Activated naive CD4-positive, alpha-beta T cell treated with anti-CD3 and anti-CD28 coated beads, Interleukin-2, amount 10 ng/mL, durations not matched to agents 7 days and 5 days (primary cell): Measurements from ENCODE around the gene TBC1D22B.

ENCODE experiments used
- CTCF ChIA-PET: fragments of 350-600 bp; sonication (Branson Sonifier 250); formaldehyde crosslinking; loops from one replicate; lab custom pipeline; 2021; ENCODE audit warnings: antibody characterized with exemption; lab: Charles Lee
- DNase-seq: peaks from one replicate; pipeline ENCODE4 v3.0.0-alpha.2; 2020
- H3K27ac Mint-ChIP-seq: one replicate; pipeline ENCODE4 v1.8.0; 2021; ENCODE audit warnings: mild to moderate bottlenecking, moderate library complexity, mixed read lengths
- H3K27me3 Mint-ChIP-seq: one replicate; pipeline ENCODE4 v1.8.0; 2021; ENCODE audit warnings: mild to moderate bottlenecking, mixed read lengths
- H3K36me3 Mint-ChIP-seq: one replicate; pipeline ENCODE4 v1.8.0; 2021; ENCODE audit warnings: mixed read lengths
- H3K4me1 Mint-ChIP-seq: one replicate; pipeline ENCODE4 v1.8.0; 2021; ENCODE audit warnings: mixed read lengths
- H3K4me3 Mint-ChIP-seq: one replicate; pipeline ENCODE4 v1.8.0; 2021; ENCODE audit warnings: mild to moderate bottlenecking, moderate library complexity, mixed read lengths
- H3K9me3 Mint-ChIP-seq: one replicate; pipeline ENCODE4 v1.8.0; 2021; ENCODE audit warnings: mixed read lengths

Gene TBC1D22B

GRCh38 chr6:37265001-37265400, 7.4 kb downstream of the TBC1D22B start:
- H3K27ac Mint-ChIP-seq, result no peak overlapping the region
- CTCF ChIA-PET, result interaction anchor here (0.9 to 1.0 kb wide), 3 partner anchors 8 to 50 kb away, joined by 3 to 4 read pairs (median 3); no protein-coding TSS in a partner anchor
- no peak overlapping the region for H3K4me3 Mint-ChIP-seq
- no peaks in the 10 kb centered on the region for H3K27me3 Mint-ChIP-seq
- DNase-seq, result no peak
- peaks cover 48% of the 10 kb centered on the region for H3K4me1 Mint-ChIP-seq
- H3K36me3 Mint-ChIP-seq, result peaks cover 42% of the 10 kb centered on the region
- no peaks in the 10 kb centered on the region for H3K9me3 Mint-ChIP-seq

- H3K9me3 Mint-ChIP-seq, result no peaks in the 10 kb centered on the region
- no peaks in the 10 kb centered on the region for H3K27me3 Mint-ChIP-seq
- CTCF ChIA-PET, result interaction anchor here (1.0 kb wide), 1 partner anchor 43 kb away, joined by 3 read pairs; no protein-coding TSS in a partner anchor
- no peak overlapping the region for H3K27ac Mint-ChIP-seq
- peaks cover 42% of the 10 kb centered on the region for H3K36me3 Mint-ChIP-seq
- peaks cover 44% of the 10 kb centered on the region for H3K4me1 Mint-ChIP-seq
- DNase-seq, result no peak
- H3K4me3 Mint-ChIP-seq, result no peak overlapping the region
These were observed 8.3 kb downstream of the TBC1D22B start for GRCh38 chr6:37265860-37266259.

- peaks cover 49% of the 10 kb centered on the region for H3K4me1 Mint-ChIP-seq
These were observed 11.5 kb downstream of the TBC1D22B start for GRCh38 chr6:37269105-37269504.

GRCh38 chr6:37272834-37273566, 15.4 kb downstream of the TBC1D22B start:
- CTCF ChIA-PET, result interaction anchor here (0.8 to 1.6 kb wide), 6 partner anchors 8 to 53 kb away, joined by 3 to 7 read pairs (median 3); no protein-coding TSS in a partner anchor
- Mint-ChIP-seq H3K27me3 (no peaks in the 10 kb centered on the region), H3K4me3 (peak overlapping the region; percentile 50), H3K9me3 (no peaks in the 10 kb centered on the region), H3K36me3 (peaks cover 52% of the 10 kb centered on the region), H3K27ac (peak overlapping the region; percentile 87), H3K4me1 (peaks cover 70% of the 10 kb centered on the region)
- DNase-seq, result no peak

More at GRCh38 chr6:37269105-37269504, 11.5 kb downstream of the TBC1D22B start:
- no peaks in the 10 kb centered on the region for H3K9me3 Mint-ChIP-seq
- H3K27me3 Mint-ChIP-seq, result no peaks in the 10 kb centered on the region
- CTCF ChIA-PET, result no interaction called here
- DNase-seq, result no peak
- H3K27ac Mint-ChIP-seq, result no peak overlapping the region
- H3K36me3 Mint-ChIP-seq, result peaks cover 34% of the 10 kb centered on the region
- no peak overlapping the region for H3K4me3 Mint-ChIP-seq

- Mint-ChIP-seq H3K27ac (peak overlapping the region; percentile 87), H3K4me3 (peak overlapping the region; percentile 50), H3K27me3 (no peaks in the 10 kb centered on the region), H3K4me1 (peaks cover 75% of the 10 kb centered on the region), H3K9me3 (no peaks in the 10 kb centered on the region), H3K36me3 (peaks cover 49% of the 10 kb centered on the region)
- DNase-seq, result no peak
- CTCF ChIA-PET, result interaction anchor here (1.0 to 1.6 kb wide), 3 partner anchors 9 to 53 kb away, joined by 3 read pairs; no protein-coding TSS in a partner anchor
These were observed 16.1 kb downstream of the TBC1D22B start for GRCh38 chr6:37273690-37274089.

- peak overlapping the region; percentile 23 for H3K4me3 Mint-ChIP-seq
- H3K9me3 Mint-ChIP-seq, result no peaks in the 10 kb centered on the region
- no peaks in the 10 kb centered on the region for H3K27me3 Mint-ChIP-seq
- CTCF ChIA-PET, result interaction anchor here (1.1 kb wide), 2 partner anchors 53 to 65 kb away, joined by 3 read pairs; no protein-coding TSS in a partner anchor
- peaks cover 92% of the 10 kb centered on the region for H3K4me1 Mint-ChIP-seq
- H3K36me3 Mint-ChIP-seq, result peaks cover 50% of the 10 kb centered on the region
- H3K27ac Mint-ChIP-seq, result peak overlapping the region; percentile 33
- DNase-seq, result no peak
These were observed 17.8 kb downstream of the TBC1D22B start for GRCh38 chr6:37275350-37275749.

GRCh38 chr6:37277001-37277409, 19.4 kb downstream of the TBC1D22B start:
- Mint-ChIP-seq H3K27me3 (no peaks in the 10 kb centered on the region), H3K27ac (peak overlapping the region; percentile 79), H3K4me3 (no peak overlapping the region), H3K9me3 (no peaks in the 10 kb centered on the region), H3K4me1 (peaks cover 98% of the 10 kb centered on the region), H3K36me3 (peaks cover 53% of the 10 kb centered on the region)
- CTCF ChIA-PET, result interaction anchor here (1.1 kb wide), 1 partner anchor 67 kb away, joined by 3 read pairs; no protein-coding TSS in a partner anchor
- peak; percentile 42 for DNase-seq

- peaks cover 87% of the 10 kb centered on the region for H3K4me1 Mint-ChIP-seq
- CTCF ChIA-PET, result no interaction called here
- H3K27me3 Mint-ChIP-seq, result no peaks in the 10 kb centered on the region
- H3K4me3 Mint-ChIP-seq, result no peak overlapping the region
- peaks cover 60% of the 10 kb centered on the region for H3K36me3 Mint-ChIP-seq
- DNase-seq, result no peak
- no peaks in the 10 kb centered on the region for H3K9me3 Mint-ChIP-seq
- peak overlapping the region; percentile 31 for H3K27ac Mint-ChIP-seq
These were observed 22.0 kb downstream of the TBC1D22B start for GRCh38 chr6:37279366-37280134.

GRCh38 chr6:37280162-37280887, 22.8 kb downstream of the TBC1D22B start:
- Mint-ChIP-seq H3K4me3 (no peak overlapping the region), H3K27me3 (no peaks in the 10 kb centered on the region), H3K9me3 (no peaks in the 10 kb centered on the region), H3K4me1 (peaks cover 83% of the 10 kb centered on the region), H3K36me3 (peaks cover 58% of the 10 kb centered on the region), H3K27ac (no peak overlapping the region)
- no peak for DNase-seq
- CTCF ChIA-PET, result interaction anchor here (0.8 kb wide), 1 partner anchor 46 kb away, joined by 3 read pairs; no protein-coding TSS in a partner anchor

- no peak overlapping the region for H3K4me3 Mint-ChIP-seq
- no peaks in the 10 kb centered on the region for H3K27me3 Mint-ChIP-seq
- H3K27ac Mint-ChIP-seq, result peak overlapping the region; percentile 3
- CTCF ChIA-PET, result interaction anchor here (0.8 kb wide), 1 partner anchor 261 kb away, joined by 3 read pairs; no protein-coding TSS in a partner anchor
- peaks cover 68% of the 10 kb centered on the region for H3K4me1 Mint-ChIP-seq
- H3K9me3 Mint-ChIP-seq, result no peaks in the 10 kb centered on the region
- DNase-seq, result no peak
- peaks cover 60% of the 10 kb centered on the region for H3K36me3 Mint-ChIP-seq
These were observed 24.8 kb downstream of the TBC1D22B start for GRCh38 chr6:37282371-37282770.

GRCh38 chr6:37283268-37283667, 25.7 kb downstream of the TBC1D22B start:
- peaks cover 68% of the 10 kb centered on the region for H3K4me1 Mint-ChIP-seq
- H3K4me3 Mint-ChIP-seq, result no peak overlapping the region
- H3K27me3 Mint-ChIP-seq, result no peaks in the 10 kb centered on the region
- peaks cover 64% of the 10 kb centered on the region for H3K36me3 Mint-ChIP-seq
- no peak for DNase-seq
- no peaks in the 10 kb centered on the region for H3K9me3 Mint-ChIP-seq
- CTCF ChIA-PET, result no interaction called here
- no peak overlapping the region for H3K27ac Mint-ChIP-seq

- Mint-ChIP-seq H3K27me3 (no peaks in the 10 kb centered on the region), H3K4me1 (peaks cover 69% of the 10 kb centered on the region)
- DNase-seq, result no peak
These were observed 26.1 kb downstream of the TBC1D22B start for GRCh38 chr6:37283671-37284151.

GRCh38 chr6:37284781-37285180, 27.2 kb downstream of the TBC1D22B start:
- no peak for DNase-seq
- H3K36me3 Mint-ChIP-seq, result peaks cover 60% of the 10 kb centered on the region
- H3K27me3 Mint-ChIP-seq, result no peaks in the 10 kb centered on the region
- CTCF ChIA-PET, result no interaction called here
- H3K4me3 Mint-ChIP-seq, result no peak overlapping the region
- peaks cover 69% of the 10 kb centered on the region for H3K4me1 Mint-ChIP-seq
- H3K9me3 Mint-ChIP-seq, result no peaks in the 10 kb centered on the region
- no peak overlapping the region for H3K27ac Mint-ChIP-seq

More at GRCh38 chr6:37283671-37284151, 26.1 kb downstream of the TBC1D22B start:
- CTCF ChIA-PET, result no interaction called here
- H3K36me3 Mint-ChIP-seq, result peaks cover 64% of the 10 kb centered on the region
- H3K9me3 Mint-ChIP-seq, result no peaks in the 10 kb centered on the region
- no peak overlapping the region for H3K4me3 Mint-ChIP-seq
- H3K27ac Mint-ChIP-seq, result no peak overlapping the region
